Hematopoietic multipotent progenitor cell (in vitro differentiated cells): ENCODE data around the gene CLDN1. TPM values are rescaled to one million over a fixed set of nuclear protein-coding genes. Genes with fewer than 3 reads are reported as not detected.

Source experiments
- total RNA-seq: library from RNA; depleted of rRNA; stranded (reverse); fragments of >200 nt; gene quantifications from one replicate; pipeline ENCODE4 v1.2.3, GENCODE V29; 2012

CLDN1 gene
- total RNA-seq, 1 donor, result not detected

Other genes with a start within 250 kb of the CLDN1 start
- under 0.01 TPM for gene P3H2, start 201.5 kb downstream of the CLDN1 start, total RNA-seq
- not detected for gene CLDN16, start 65.7 kb upstream of the CLDN1 start, total RNA-seq
- not detected for gene TMEM207, start 127.5 kb upstream of the CLDN1 start, total RNA-seq
- gene IL1RAP, start 191.6 kb upstream of the CLDN1 start, total RNA-seq, result 10.5 TPM